ENCODE measurements around the gene IKBKG.
"Not testable (repeated sequence)": the region's sequence is repeated elsewhere in the genome, so short reads cannot be mapped to it uniquely, and the experiment has no call there.

IKBKG gene

GRCh38 chrX:154526901-154527675 lies 20.3 kb upstream of the IKBKG start:
- peak; percentile 66 to 82 (median 73) for DNase-seq

GRCh38 chrX:154529206-154529612 lies 18.2 kb upstream of the IKBKG start:
- DNase-seq: no peak

GRCh38 chrX:154530286-154530685 lies 17.1 kb upstream of the IKBKG start:
- no peak for DNase-seq

- DNase-seq: no peak
Measured at GRCh38 chrX:154531626-154532025, 15.8 kb upstream of the IKBKG start.

GRCh38 chrX:154532690-154533089 lies 14.7 kb upstream of the IKBKG start:
- DNase-seq: no peak

- DNase-seq: peak; percentile 73 to 93 (median 86)
Measured at GRCh38 chrX:154534526-154535322, 12.7 kb upstream of the IKBKG start.

GRCh38 chrX:154535892-154536291 lies 11.5 kb upstream of the IKBKG start:
- DNase-seq: no peak

- no peak for DNase-seq
Measured at GRCh38 chrX:154539077-154539476, 8.3 kb upstream of the IKBKG start.

- not testable (repeated sequence) for DNase-seq
Measured at GRCh38 chrX:154540365-154540764, 7.1 kb upstream of the IKBKG start.

- no peak for DNase-seq
Measured at GRCh38 chrX:154540897-154541535, 6.4 kb upstream of the IKBKG start.

- no peak for DNase-seq
Measured at GRCh38 chrX:154541589-154541895, 5.9 kb upstream of the IKBKG start.

- DNase-seq: no peak
Measured at GRCh38 chrX:154541896-154542722, 5.3 kb upstream of the IKBKG start.

- DNase-seq: no peak
Measured at GRCh38 chrX:154542723-154543424, 4.5 kb upstream of the IKBKG start.

- DNase-seq: no peak
Measured at GRCh38 chrX:154545673-154546274, 1.6 kb upstream of the IKBKG start.

- DNase-seq: peak; percentile 89 to 90 (median 89)
Measured at GRCh38 chrX:154546354-154547244, 821 bp upstream of the IKBKG start, which contains the start of gene G6PD. Gene G6PD (minus strand): TSS chrX:154546846. CDS start chrX:154546155, 691 bp downstream.

GRCh38 chrX:154548028-154548316 lies 552 bp downstream of the IKBKG start:
- peak in 2 of 3 experiments; percentile 33 to 50 for DNase-seq

GRCh38 chrX:154549766-154550165 lies 2.3 kb downstream of the IKBKG start:
- no peak for DNase-seq

- not testable (repeated sequence) for DNase-seq
Measured at GRCh38 chrX:154552112-154552806, 4.8 kb downstream of the IKBKG start.

GRCh38 chrX:154558060-154558690 lies 10.8 kb downstream of the IKBKG start:
- not testable (repeated sequence) for DNase-seq

GRCh38 chrX:154558896-154559295 lies 11.5 kb downstream of the IKBKG start:
- DNase-seq: not testable (repeated sequence)
